Small intestine (tissue), 16 donors: ENCODE data around the gene TMEM147. TPM values are rescaled to one million over a fixed set of nuclear protein-coding genes. Genes with fewer than 3 reads are reported as not detected.
A peak's percentile ranks its signal among the peaks of the same experiment; 100 is the strongest.

Experiments
- DNase-seq, 2 donors: peaks; one replicate each; pipeline versions ENCODE4 v3.0.0 to v3.0.0-alpha.2; 2013
- FAIRE-seq: peaks from 2 replicates; lab custom pipeline; 2012; peaks lifted over from hg19 to GRCh38; lab: Jason Lieb, UNC
- H3K27ac ChIP-seq, 3 donors: one replicate each; pipeline ENCODE4 v1.5.1; 2013; ENCODE audit warnings: low read length in 2 of 3, mild to moderate bottlenecking in 2 of 3, control low read depth in 1 of 3, inconsistent platforms in 1 of 3, low read depth in 1 of 3, moderate library complexity in 1 of 3
- H3K27me3 ChIP-seq, 3 donors: one replicate each; pipeline ENCODE4 v1.6.1; 2013; ENCODE audit warnings: low read length in 3 of 3, inconsistent platforms in 1 of 3; ENCODE audit not compliant: control insufficient read depth in 3 of 3, insufficient read depth in 3 of 3
- H3K36me3 ChIP-seq, 3 donors: one replicate each; pipeline ENCODE4 v1.6.1; 2013; ENCODE audit warnings: low read length in 3 of 3, inconsistent platforms in 1 of 3, low read depth in 1 of 3, mild to moderate bottlenecking in 1 of 3, moderate library complexity in 1 of 3; ENCODE audit not compliant: control insufficient read depth in 3 of 3, insufficient read depth in 2 of 3
- H3K4me1 ChIP-seq, 3 donors: one replicate each; pipeline ENCODE4 v1.6.1; 2013; ENCODE audit warnings: low read length in 2 of 3, inconsistent platforms in 1 of 3, low read depth in 1 of 3, mild to moderate bottlenecking in 1 of 3, moderate library complexity in 1 of 3; ENCODE audit not compliant: control insufficient read depth in 3 of 3, insufficient read depth in 2 of 3
- H3K4me3 ChIP-seq, 3 donors: one replicate each; pipeline ENCODE4 v1.5.1; 2013; ENCODE audit warnings: low read length in 3 of 3, control low read depth in 1 of 3, inconsistent platforms in 1 of 3, low read depth in 1 of 3, mild to moderate bottlenecking in 1 of 3, moderate library complexity in 1 of 3
- H3K9me3 ChIP-seq, 2 donors: one replicate each; pipeline ENCODE4 v1.6.1; 2013; ENCODE audit warnings: low read depth in 1 of 2, low read length in 1 of 2; ENCODE audit not compliant: control insufficient read depth in 2 of 2, insufficient read depth in 1 of 2
- whole genome bisulfite sequencing, 3 donors: extraction: QIAGEN DNeasy Blood & Tissue Kit; methylation state at CpG; one replicate each; pipeline ENCODE4 v1.1.7; 2013; 5-methylcytosine and 5-hydroxymethylcytosine counted together
- long read RNA-seq, 10 donors: transcript quantifications; one replicate each; lab custom pipeline, GENCODE V29; 2026
- polyA plus RNA-seq, 4 donors: library from polyadenylated mRNA; stranded (reverse) in 3 of 4; unstranded in 1 of 4; fragments of 200-250 nt in 3 of 4; fragments of 120-200 nt in 1 of 4; gene quantifications; one replicate each; pipeline versions ENCODE4 v1.2.1 to v1.2.3, GENCODE V29; 2013
- donor health status: healthy with polysubstance abuse.
- donor health status: control.
- donor health status: control.
- donor health status: Bipolar disorder and iron deficiency.
- donor health status: healthy.

The TMEM147 gene, protein sequence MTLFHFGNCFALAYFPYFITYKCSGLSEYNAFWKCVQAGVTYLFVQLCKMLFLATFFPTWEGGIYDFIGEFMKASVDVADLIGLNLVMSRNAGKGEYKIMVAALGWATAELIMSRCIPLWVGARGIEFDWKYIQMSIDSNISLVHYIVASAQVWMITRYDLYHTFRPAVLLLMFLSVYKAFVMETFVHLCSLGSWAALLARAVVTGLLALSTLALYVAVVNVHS
- polyA plus RNA-seq: 100 to 1,000 TPM in 1 of 4 donors, 10 to 100 TPM in 3; 40.3 to 149 (median 77.5) TPM
- long read RNA-seq, donor 1, transcript TMEM147-202 (6 exons, 935 nt): minor isoform, 7 of 156 reads
- long read RNA-seq, donor 1, transcript TMEM147-201 (7 exons, 899 nt): major isoform, 99 of 156 reads
- long read RNA-seq, donor 1, partial matches to known transcripts: 48 of 156 reads
- long read RNA-seq, donor 1, other reads (novel, unspliced or antisense): 0 of 156 reads
- long read RNA-seq, donor 2, transcript TMEM147-201 (7 exons, 899 nt): major isoform, 18 of 35 reads
- long read RNA-seq, donor 2, partial matches to known transcripts: 11 of 35 reads
- long read RNA-seq, donor 2, other reads (novel, unspliced or antisense): 0 of 35 reads
- long read RNA-seq, donor 3, transcript TMEM147-201 (7 exons, 899 nt): major isoform, 22 of 69 reads
- long read RNA-seq, donor 3, transcript TMEM147-207 (2 exons, 1,783 nt): minor isoform, 6 of 69 reads
- long read RNA-seq, donor 3, partial matches to known transcripts: 37 of 69 reads
- long read RNA-seq, donor 3, other reads (novel, unspliced or antisense): 0 of 69 reads
- long read RNA-seq, donor 4: 0 reads
- long read RNA-seq, donor 5, transcript TMEM147-201 (7 exons, 899 nt): major isoform, 8 of 18 reads
- long read RNA-seq, donor 5, partial matches to known transcripts: 8 of 18 reads
- long read RNA-seq, donor 5, other reads (novel, unspliced or antisense): 0 of 18 reads
- long read RNA-seq, donor 6, transcript TMEM147-201 (7 exons, 899 nt): major isoform, 24 of 69 reads
- long read RNA-seq, donor 6, partial matches to known transcripts: 37 of 69 reads
- long read RNA-seq, donor 6, other reads (novel, unspliced or antisense): 0 of 69 reads
- long read RNA-seq, donor 7, transcript TMEM147-201 (7 exons, 899 nt): major isoform, 74 of 151 reads
- long read RNA-seq, donor 7, transcript TMEM147-208 (2 exons, 562 nt): minor isoform, 5 of 151 reads
- long read RNA-seq, donor 7, partial matches to known transcripts: 63 of 151 reads
- long read RNA-seq, donor 7, other reads (novel, unspliced or antisense): 0 of 151 reads
- long read RNA-seq, donor 8, transcript TMEM147-201 (7 exons, 899 nt): major isoform, 9 of 9 reads
- long read RNA-seq, donor 8, partial matches to known transcripts: 0 of 9 reads
- long read RNA-seq, donor 8, other reads (novel, unspliced or antisense): 0 of 9 reads
- long read RNA-seq, donor 9, transcript TMEM147-201 (7 exons, 899 nt): major isoform, 10 of 22 reads
- long read RNA-seq, donor 9, partial matches to known transcripts: 9 of 22 reads
- long read RNA-seq, donor 9, other reads (novel, unspliced or antisense): 0 of 22 reads
- long read RNA-seq, donor 10, transcript TMEM147-207 (2 exons, 1,783 nt): minor isoform, 5 of 85 reads
- long read RNA-seq, donor 10, transcript TMEM147-201 (7 exons, 899 nt): major isoform, 49 of 85 reads
- long read RNA-seq, donor 10, partial matches to known transcripts: 26 of 85 reads
- long read RNA-seq, donor 10, other reads (novel, unspliced or antisense): 0 of 85 reads

DNA sequence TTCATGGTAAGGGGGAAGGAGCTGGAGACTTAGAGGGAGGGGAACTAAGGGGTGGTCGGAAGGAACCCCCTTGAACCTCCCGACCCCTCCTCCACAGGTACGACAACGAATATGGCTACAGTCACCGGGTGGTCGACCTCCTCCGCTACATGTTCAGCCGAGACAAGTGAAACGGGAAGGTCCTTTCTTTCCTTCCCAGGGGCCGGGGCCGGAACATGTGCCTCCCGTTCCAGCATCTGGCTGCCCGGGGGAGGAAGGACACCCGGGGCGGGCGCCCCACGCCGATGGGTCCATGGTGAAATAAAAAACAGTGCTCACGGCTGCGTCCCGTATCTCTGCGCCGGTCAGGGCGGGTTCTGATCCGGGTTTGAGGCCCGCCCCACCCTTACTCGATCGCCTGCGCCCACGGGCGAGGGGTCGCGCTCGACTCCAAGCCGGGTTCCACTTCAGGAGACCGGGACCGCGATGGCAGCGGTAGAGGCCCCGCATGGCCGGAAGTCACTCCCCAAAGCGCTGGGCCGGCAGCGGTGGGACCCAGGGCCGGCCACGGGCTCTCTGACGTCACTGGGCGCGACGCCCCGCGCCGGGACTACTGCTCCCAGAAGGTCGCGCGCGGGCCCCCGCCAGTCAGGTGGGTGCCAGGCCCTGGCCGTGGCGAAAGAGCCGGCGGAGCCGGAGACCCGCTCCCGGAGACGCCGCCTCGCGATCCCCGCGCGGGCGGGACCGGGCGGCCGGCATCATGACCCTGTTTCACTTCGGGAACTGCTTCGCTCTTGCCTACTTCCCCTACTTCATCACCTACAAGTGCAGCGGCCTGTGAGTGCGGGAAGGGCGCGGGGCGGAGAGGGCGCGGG is at the start of gene TMEM147:
TSS of gene TMEM147 (plus strand) at position 626 of the 854 bp plus-strand sequence. CDS start at position 740, 114 bp downstream.
- peak; percentile 87 to 96 for DNase-seq
- FAIRE-seq: no peak
- peak within 1 kb of the TSS; percentile 81 to 86 (median 82) for H3K4me3 ChIP-seq
- H3K36me3 ChIP-seq: peaks cover 0 to 49% (median 0%) of the 10 kb centered on the region in 3 donors
- no peaks in the 10 kb centered on the region for H3K27me3 ChIP-seq
- H3K4me1 ChIP-seq: peaks cover 0 to 16% (median 5%) of the 10 kb centered on the region in 3 donors
- no peaks in the 10 kb centered on the region for H3K9me3 ChIP-seq
- H3K27ac ChIP-seq: peak within 1 kb of the TSS; percentile 63 to 86 (median 66)
- WGBS, 3 donors: 0 to 1% (median 1%) methylated on average over 65 to 85 of the region's 85 CpGs

DNA sequence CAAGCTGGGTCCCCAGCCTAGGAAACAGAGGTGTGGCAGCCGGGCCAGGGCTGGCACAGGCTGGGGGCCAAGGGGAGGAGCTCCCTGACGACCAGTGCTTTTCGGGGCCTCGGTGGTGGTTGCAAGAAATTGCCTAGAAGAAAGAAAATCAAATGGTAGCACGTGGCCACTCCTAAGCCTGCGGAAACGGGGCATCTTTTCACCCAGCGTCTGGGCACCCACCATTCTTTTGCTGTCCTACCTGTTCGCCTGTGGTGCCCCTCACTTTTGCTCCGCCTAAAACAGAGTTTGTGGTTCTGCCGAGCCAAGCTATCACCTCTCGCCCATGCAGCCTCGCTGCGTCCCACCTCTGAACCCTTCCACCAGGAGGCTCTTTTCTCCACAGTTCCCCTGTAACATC is 48.0 kb upstream of the TMEM147 start:
- H3K27ac ChIP-seq: no peak overlapping the region
- FAIRE-seq (no peak), DNase-seq (no peak)
- H3K9me3 ChIP-seq: no peaks in the 10 kb centered on the region
- H3K4me3 ChIP-seq: no peak overlapping the region
- H3K4me1 ChIP-seq: no peaks in the 10 kb centered on the region
- peaks cover 0 to 30% (median 0%) of the 10 kb centered on the region in 3 donors for H3K36me3 ChIP-seq
- peaks cover 0 to 3% (median 0%) of the 10 kb centered on the region in 3 donors for H3K27me3 ChIP-seq
- WGBS, 3 donors: 64 to 84% (median 66%) methylated on average over 14 of the region's 14 CpGs

DNA sequence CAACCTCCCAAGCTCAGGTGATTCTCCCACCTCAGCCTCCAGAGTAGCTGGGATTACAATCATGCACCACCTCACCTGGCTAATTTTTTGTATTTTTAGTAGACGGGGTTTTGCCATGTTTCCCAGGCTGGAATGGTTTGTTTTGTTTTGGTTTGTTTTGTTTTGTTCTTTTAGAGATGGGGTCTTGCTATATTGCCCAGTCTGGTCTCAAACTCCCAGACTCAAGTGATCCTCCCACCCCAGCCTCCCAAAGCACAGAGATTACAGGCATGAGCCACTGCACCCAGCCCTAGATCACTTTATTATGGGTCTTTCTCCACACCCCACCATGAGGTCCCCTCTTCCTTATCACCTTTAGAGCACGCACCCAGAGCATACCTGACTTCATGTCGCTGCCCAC is 47.2 kb upstream of the TMEM147 start:
- peaks cover 0 to 3% (median 0%) of the 10 kb centered on the region in 3 donors for H3K27me3 ChIP-seq
- no peak overlapping the region for H3K27ac ChIP-seq
- H3K9me3 ChIP-seq: no peaks in the 10 kb centered on the region
- H3K4me3 ChIP-seq: no peak overlapping the region
- FAIRE-seq: no peak
- WGBS, 3 donors: 69 to 88% (median 87%) methylated on average over 3 of the region's 3 CpGs
- no peaks in the 10 kb centered on the region for H3K4me1 ChIP-seq
- DNase-seq: no peak
- peaks cover 0 to 34% (median 0%) of the 10 kb centered on the region in 3 donors for H3K36me3 ChIP-seq

GRCh38 chr19:35498984-35499527 is 46.4 kb upstream of the TMEM147 start:
- no peak for DNase-seq
- no peaks in the 10 kb centered on the region for H3K9me3 ChIP-seq
- H3K4me1 ChIP-seq: no peaks in the 10 kb centered on the region
- H3K27me3 ChIP-seq: no peaks in the 10 kb centered on the region
- H3K4me3 ChIP-seq: no peak overlapping the region
- no peak overlapping the region for H3K27ac ChIP-seq
- FAIRE-seq: no peak
- WGBS, 3 donors: 66 to 72% (median 72%) methylated on average over 9 of the region's 9 CpGs
- peaks cover 0 to 38% (median 0%) of the 10 kb centered on the region in 3 donors for H3K36me3 ChIP-seq

DNA sequence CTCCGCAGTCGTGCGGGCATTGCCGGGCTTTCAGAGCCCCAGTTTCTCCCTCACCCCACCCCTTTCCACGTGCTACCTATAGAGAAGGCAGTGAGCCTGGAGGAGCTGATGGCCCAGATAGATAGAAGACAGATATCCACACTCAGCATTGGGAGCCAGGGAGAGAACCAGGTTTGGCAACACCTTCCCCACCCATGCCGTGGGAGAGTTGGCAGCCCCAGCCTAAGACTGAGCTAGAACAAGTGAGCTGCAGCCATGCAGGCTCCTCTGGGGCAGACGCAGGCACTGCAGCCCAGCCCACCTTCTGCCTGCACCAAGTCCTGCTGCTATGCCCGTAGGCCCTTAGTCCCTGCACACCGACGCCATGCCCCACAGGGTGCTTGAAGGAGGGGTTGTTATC is 44.8 kb upstream of the TMEM147 start:
- no peak overlapping the region for H3K27ac ChIP-seq
- no peaks in the 10 kb centered on the region for H3K4me1 ChIP-seq
- H3K27me3 ChIP-seq: no peaks in the 10 kb centered on the region
- H3K36me3 ChIP-seq: peaks cover 0 to 46% (median 0%) of the 10 kb centered on the region in 3 donors
- FAIRE-seq: no peak
- no peak for DNase-seq
- H3K4me3 ChIP-seq: no peak overlapping the region
- H3K9me3 ChIP-seq: no peaks in the 10 kb centered on the region
- WGBS, 3 donors: 82 to 88% (median 87%) methylated on average over 10 of the region's 10 CpGs

GRCh38 chr19:35501684-35502083 is 43.7 kb upstream of the TMEM147 start:
- WGBS, 3 donors: 66 to 76% (median 68%) methylated on average over 15 of the region's 15 CpGs
- Histone ChIP-seq H3K9me3 (no peaks in the 10 kb centered on the region), H3K27ac (no peak overlapping the region), H3K4me1 (no peaks in the 10 kb centered on the region), H3K27me3 (no peaks in the 10 kb centered on the region), H3K36me3 (peaks cover 0 to 47% (median 0%) of the 10 kb centered on the region in 3 donors), H3K4me3 (no peak overlapping the region)
- DNase-seq (no peak), FAIRE-seq (no peak)
